K562 (cell line): ENCODE results near the gene SLC6A14. TPM values are rescaled to one million over a fixed set of nuclear protein-coding genes. Genes with fewer than 3 reads are reported as not detected.

Source experiments
- ATAC-seq: fragments of 200-7000 bp; cut with Tn5 transposase; 3 replicates; pipeline ENCODE4 v1.9.1; 2020; ENCODE audit warnings: moderate library complexity
- BruUV-seq: library from RNA; stranded (reverse); fragments of 400-500 nt; replicated peaks from 2 replicates; lab custom pipeline; 2021; lab: Mats Ljungman, UMichigan
- CTCF ChIA-PET: fragments of 300-600 bp; formaldehyde crosslinking; extraction: SDS; loops from one replicate; lab custom pipeline; 2021; ENCODE audit warnings: low intra/inter-chr PET ratio; lab: Yijun Ruan, JAX
- POLR2A ChIA-PET: fragments of 300-600, 350-650 bp; sonication (Branson Sonifier 250); formaldehyde crosslinking; extraction: SDS; loops from one replicate; lab custom pipeline; 2021; ENCODE audit warnings: antibody characterized with exemption, inconsistent platforms; lab: Yijun Ruan, JAX
- DNase-seq, 4 experiments: peaks; one replicate each; pipeline versions ENCODE4 v3.0.0 to v3.0.0-alpha.2; 2011 to 2018; ENCODE audit warnings: low spot score in 3 of 4, mixed read lengths in 3 of 4; ENCODE audit errors: extremely low read depth in 1 of 4
- FAIRE-seq: peaks from 2 replicates; lab custom pipeline; 2011; peaks lifted over from hg19 to GRCh38; lab: Jason Lieb, UNC
- H2AFZ ChIP-seq: 2 replicates; pipeline ENCODE4 v1.6.0; 2011; ENCODE audit warnings: low read depth, low read length, control low read depth, inconsistent platforms
- H3K27ac ChIP-seq: fragments of 200-600 bp; 3 replicates; pipeline ENCODE4 v1.8.0; 2011; ENCODE audit warnings: low read depth, mild to moderate bottlenecking, control low read depth, inconsistent platforms, low read length, moderate library complexity, mixed read lengths; ENCODE audit errors: extremely low read depth
- H3K27me3 ChIP-seq, 2 experiments: fragments of 300-600 bp in 1 of 2; 2 replicates in 1 of 2; 3 replicates in 1 of 2; pipeline versions ENCODE4 v1.6.0 to v1.8.0; 2011; ENCODE audit warnings: inconsistent platforms in 2 of 2, low read length in 2 of 2, mild to moderate bottlenecking in 1 of 2, mixed read lengths in 1 of 2, moderate library complexity in 1 of 2; ENCODE audit not compliant: control insufficient read depth in 2 of 2, insufficient read depth in 2 of 2
- H3K36me3 ChIP-seq: fragments of 300-600 bp; 3 replicates; pipeline ENCODE4 v1.8.0; 2011; ENCODE audit warnings: mild to moderate bottlenecking, low read length, inconsistent platforms; ENCODE audit not compliant: control insufficient read depth, insufficient read depth
- H3K4me1 ChIP-seq, 2 experiments: fragments of 200-600 bp in 1 of 2; replicated peaks in 1 of 2; 2 replicates in 1 of 2; 3 replicates in 1 of 2; pipeline versions ENCODE4 v1.5.1 to v1.8.0; 2011; ENCODE audit warnings: inconsistent platforms in 2 of 2, low read length in 2 of 2, mild to moderate bottlenecking in 1 of 2, mixed read lengths in 1 of 2, moderate library complexity in 1 of 2; ENCODE audit not compliant: control insufficient read depth in 2 of 2, insufficient read depth in 2 of 2
- H3K4me2 ChIP-seq: 2 replicates; pipeline ENCODE4 v1.6.1; 2011; ENCODE audit warnings: low read length, control low read depth, inconsistent platforms, mixed read lengths; ENCODE audit not compliant: insufficient read depth
- H3K4me3 ChIP-seq: fragments of 200-600 bp; sonication (generic), shearing (Covaris generic); 2 replicates; pipeline ENCODE4 v1.5.1; 2016; ENCODE audit warnings: control low read depth, inconsistent platforms
- H3K79me2 ChIP-seq: fragments of 200-600 bp; 3 replicates; pipeline ENCODE4 v1.8.0; 2011; ENCODE audit warnings: low read length, inconsistent platforms; ENCODE audit not compliant: control insufficient read depth, insufficient read depth
- H3K9ac ChIP-seq, 2 experiments: 2 replicates each; pipeline versions ENCODE4 v1.6.0 to v1.6.1; 2011; ENCODE audit warnings: low read depth in 2 of 2, low read length in 2 of 2, control low read depth in 1 of 2, inconsistent platforms in 1 of 2, mild to moderate bottlenecking in 1 of 2, mixed read lengths in 1 of 2; ENCODE audit not compliant: insufficient read depth in 1 of 2
- H3K9me1 ChIP-seq: one replicate; pipeline ENCODE4 v1.6.0; 2011; ENCODE audit warnings: inconsistent platforms, mild to moderate bottlenecking, low read length, moderate library complexity; ENCODE audit not compliant: control insufficient read depth, insufficient read depth
- H3K9me3 ChIP-seq: replicated peaks from 2 replicates; pipeline ENCODE4 v1.5.1; 2011; ENCODE audit warnings: low read depth, low read length, inconsistent platforms; ENCODE audit not compliant: control insufficient read depth, insufficient read depth
- H4K20me1 ChIP-seq: replicated peaks from 2 replicates; pipeline ENCODE4 v1.6.1; 2011; ENCODE audit warnings: low read length, inconsistent platforms, mixed read lengths; ENCODE audit not compliant: control insufficient read depth, insufficient read depth
- BRF1 ChIP-seq: IDR thresholded peaks from 3 replicates; pipeline ENCODE4 v1.6.1; 2011; ENCODE audit warnings: borderline replicate concordance, mild to moderate bottlenecking; ENCODE audit not compliant: insufficient read length; ENCODE audit errors: extremely low read depth
- EHMT2 ChIP-seq: fragments of 450-650 bp; IDR thresholded peaks from 2 replicates; pipeline ENCODE4 v1.6.1; 2018; ENCODE audit warnings: antibody characterized with exemption
- ETV1 ChIP-seq: fragments of 450-650 bp; conservative IDR thresholded peaks from 2 replicates; pipeline ENCODE4 v1.6.1; 2016; ENCODE audit warnings: missing genetic modification characterization, control low read depth, low read depth, missing compliant biosample characterization
- HNRNPK ChIP-seq: fragments of 200-400 bp; formaldehyde crosslinking; IDR thresholded peaks from one replicate; pipeline ENCODE4 v1.6.1; 2018; ENCODE audit warnings: mild to moderate bottlenecking, low read depth, low read length; ENCODE audit not compliant: poor library complexity, severe bottlenecking
- KDM1A ChIP-seq, 2 experiments: fragments of 450-650 bp; IDR thresholded peaks; 2 replicates each; pipeline ENCODE4 v1.6.1; 2016; ENCODE audit warnings: mild to moderate bottlenecking in 2 of 2
- MTA2 ChIP-seq: fragments of 450-650 bp; IDR thresholded peaks from 2 replicates; pipeline ENCODE4 v1.6.1; 2016; ENCODE audit warnings: low read depth
- NCOR1 ChIP-seq: fragments of 450-650 bp; IDR thresholded peaks from 2 replicates; pipeline ENCODE4 v1.6.1; 2016; ENCODE audit warnings: mild to moderate bottlenecking, moderate library complexity
- NR4A1 ChIP-seq, 2 experiments: fragments of 250-450 bp in 1 of 2; fragments of 450-650 bp in 1 of 2; sonication (Bioruptor Pico) in 1 of 2; IDR thresholded peaks; 2 replicates each; pipeline versions ENCODE4 v1.4.0 to v1.6.1; 2016 to 2020; ENCODE audit warnings: mild to moderate bottlenecking in 2 of 2, missing compliant biosample characterization in 1 of 2, missing genetic modification characterization in 1 of 2, moderate library complexity in 1 of 2
- PHTF2 ChIP-seq: fragments of 250-450 bp; sonication (Bioruptor Pico); IDR thresholded peaks from 2 replicates; pipeline ENCODE4 v1.5.0; 2021; ENCODE audit warnings: mild to moderate bottlenecking
- ZNF830 ChIP-seq: fragments of 250-450 bp; sonication (Bioruptor Pico); IDR thresholded peaks from 2 replicates; pipeline ENCODE4 v1.5.0; 2021; ENCODE audit warnings: mild to moderate bottlenecking
- WGBS: fragments of 100-300 bp; shearing (Covaris generic); methylation state at CpG from one replicate; pipeline ENCODE4 v1.1.6; 2016; ENCODE audit warnings: low coverage, mixed read lengths; ENCODE audit not compliant: insufficient coverage; ENCODE audit errors: missing lambda C conversion rate; 5-methylcytosine and 5-hydroxymethylcytosine counted together
- in situ Hi-C: fragments of 300-500 bp; cut with MboI; formaldehyde crosslinking; loops from 4 replicates; pipeline ENCODE4 v1.15.0; 2018; ENCODE audit warnings: inconsistent platforms, mixed read lengths
- intact Hi-C: fragments of 100-400 bp; cut with micrococcal nuclease; formaldehyde crosslinking; loops from 2 replicates; pipeline ENCODE4 v1.14.2; 2022
- polyA plus RNA-seq, 8 experiments: library from polyadenylated mRNA; depleted of rRNA in 4 of 8; stranded (reverse) in 5 of 8; unstranded in 3 of 8; fragments of >200 nt; fragmentation: Nextera tagmentation in 2 of 8; fragmentation: Illumina TruSeq in 1 of 8; extraction: Ambion mirVana in 2 of 8; extraction: Trizol in 1 of 8; gene quantifications; 2 replicates each; pipeline versions ENCODE4 v1.2.1 to v1.2.3, GENCODE V29; 2011 to 2014; ENCODE audit warnings: inconsistent platforms in 1 of 8, missing spikeins in 1 of 8
- total RNA-seq, 7 experiments: library from RNA; depleted of rRNA in 6 of 7; stranded (reverse); fragments of >200 nt in 6 of 7; fragmentation: Illumina TruSeq in 2 of 7; extraction: Trizol in 2 of 7; gene quantifications; 2 replicates each; pipeline versions ENCODE4 v1.2.1 to v1.2.3, GENCODE V29; 2011 to 2021; ENCODE audit warnings: low replicate concordance in 1 of 7
- TF ChIP-seq, protein P1 (sequence below): fragments of 450-650 bp; formaldehyde crosslinking; IDR thresholded peaks from 2 replicates; pipeline ENCODE4 v1.4.0; 2022; ENCODE audit warnings: mild to moderate bottlenecking, moderate library complexity
- TF ChIP-seq, protein P2 (sequence below): fragments of 250-450 bp; sonication (Bioruptor Pico); IDR thresholded peaks from 2 replicates; pipeline ENCODE4 v1.6.1; 2021; ENCODE audit warnings: mild to moderate bottlenecking

The SLC6A14 gene
- total and polyA plus RNA-seq, 9 of the 15 experiments (the other 6 are each of a cell fraction or from before 2014, with no cell fraction given): 0.04 TPM; not detected in 8

DNA sequence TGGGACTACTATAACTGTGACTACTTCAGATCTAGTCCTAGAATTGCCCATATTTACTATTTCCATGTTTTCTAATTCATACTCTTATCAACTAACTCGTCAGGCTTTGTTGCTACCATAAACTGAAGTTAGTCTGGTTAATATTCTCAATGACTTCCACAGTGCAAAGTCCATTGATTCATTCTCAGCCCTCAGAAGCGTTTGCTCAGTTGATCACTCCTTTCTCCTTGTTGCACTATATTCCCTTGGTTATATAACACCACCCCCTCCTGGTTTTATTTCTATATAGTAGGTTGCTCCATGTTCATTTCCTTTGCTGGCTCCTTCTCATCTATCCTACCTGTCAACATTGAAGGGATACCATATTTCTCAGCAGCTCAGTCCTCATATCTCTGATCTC is 27.2 kb upstream of the SLC6A14 start:
- no peak for FAIRE-seq
- in situ Hi-C loops: no loop called here
- CTCF ChIA-PET: no interaction called here

More for the DNA sequence above, 27.2 kb upstream of the SLC6A14 start:
- Histone ChIP-seq H3K4me2 (no peak overlapping the region), H3K9me3 (no peaks in the 10 kb centered on the region), H3K36me3 (no peaks in the 10 kb centered on the region), H3K27me3 (no peaks in the 10 kb centered on the region), H3K9ac (no peak overlapping the region), H3K27ac (no peak overlapping the region), H3K4me1 (no peaks in the 10 kb centered on the region), H4K20me1 (no peaks in the 10 kb centered on the region), H2AFZ (no peak overlapping the region), H3K9me1 (no peaks in the 10 kb centered on the region), H3K79me2 (no peaks in the 10 kb centered on the region), H3K4me3 (no peak overlapping the region)
- POLR2A ChIA-PET: no interaction called here
- no peak for ATAC-seq
- TF ChIP-seq PHTF2 (CRISPR knock-in tag) (no peak), NR4A1 (CRISPR knock-in tag; IDR thresholded peaks at IDR 0.05) (no peak), NR4A1 (tag; IDR thresholded peaks at IDR 0.05) (no peak), EHMT2 (no peak), BRF1 (no peak), MTA2 (no peak), HNRNPK (no peak), NCOR1 (no peak), ZNF830 (no peak), KDM1A (IDR thresholded peaks at IDR 0.05) (no peak), ETV1 (tag) (no peak)
- TF ChIP-seq, protein P1, sequence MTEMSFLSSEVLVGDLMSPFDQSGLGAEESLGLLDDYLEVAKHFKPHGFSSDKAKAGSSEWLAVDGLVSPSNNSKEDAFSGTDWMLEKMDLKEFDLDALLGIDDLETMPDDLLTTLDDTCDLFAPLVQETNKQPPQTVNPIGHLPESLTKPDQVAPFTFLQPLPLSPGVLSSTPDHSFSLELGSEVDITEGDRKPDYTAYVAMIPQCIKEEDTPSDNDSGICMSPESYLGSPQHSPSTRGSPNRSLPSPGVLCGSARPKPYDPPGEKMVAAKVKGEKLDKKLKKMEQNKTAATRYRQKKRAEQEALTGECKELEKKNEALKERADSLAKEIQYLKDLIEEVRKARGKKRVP: no peak
- TF ChIP-seq, protein P2, sequence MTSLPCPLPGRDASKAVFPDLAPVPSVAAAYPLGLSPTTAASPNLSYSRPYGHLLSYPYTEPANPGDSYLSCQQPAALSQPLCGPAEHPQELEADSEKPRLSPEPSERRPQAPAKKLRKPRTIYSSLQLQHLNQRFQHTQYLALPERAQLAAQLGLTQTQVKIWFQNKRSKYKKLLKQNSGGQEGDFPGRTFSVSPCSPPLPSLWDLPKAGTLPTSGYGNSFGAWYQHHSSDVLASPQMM (CRISPR knock-in tag): no peak
- no peak for DNase-seq
- WGBS: 0% methylated on average over 1 of the region's 2 CpGs
- BruUV-seq: no TSS peak
- intact Hi-C loops: no loop called here
